Activated T-helper 1 cell treated with anti-CD3 and anti-CD28 coated beads, Interleukin-12 subunit alpha, Interleukin-12 subunit beta, Interleukin-2, Interleukin-4 antibody, amounts not matched to agents 30 ng/mL and 10 ng/mL and 1 ng/mL, durations not matched to agents 14 hours and 24 hours and 36 hours (primary cell): ENCODE results near the gene RAI1. TPM values are rescaled to one million over a fixed set of nuclear protein-coding genes. Genes with fewer than 3 reads are reported as not detected.
A peak's percentile ranks its signal among the peaks of the same experiment; 100 is the strongest.

Source experiments
- DNase-seq: peaks from one replicate; pipeline ENCODE4 v3.0.0; 2021; ENCODE audit warnings: low spot score
- H3K27ac Mint-ChIP-seq: one replicate; pipeline ENCODE4 v1.8.0; 2021; ENCODE audit warnings: mild to moderate bottlenecking, mixed read lengths
- H3K27me3 Mint-ChIP-seq: one replicate; pipeline ENCODE4 v1.8.0; 2022; ENCODE audit warnings: mild to moderate bottlenecking, moderate library complexity, mixed read lengths; ENCODE audit not compliant: insufficient read depth
- H3K36me3 Mint-ChIP-seq: one replicate; pipeline ENCODE4 v1.8.0; 2021; ENCODE audit warnings: low read depth, mixed read lengths
- H3K4me1 Mint-ChIP-seq: one replicate; pipeline ENCODE4 v1.8.0; 2021; ENCODE audit warnings: low read depth, mixed read lengths
- H3K4me3 Mint-ChIP-seq: one replicate; pipeline ENCODE4 v1.8.0; 2021; ENCODE audit warnings: mild to moderate bottlenecking, moderate library complexity, mixed read lengths
- H3K9me3 Mint-ChIP-seq: one replicate; pipeline ENCODE4 v1.8.0; 2021; ENCODE audit warnings: mixed read lengths
- intact Hi-C: fragments of 100-400 bp; cut with micrococcal nuclease; formaldehyde crosslinking; loops from one replicate; pipeline ENCODE4 v1.15.1; 2024
- total RNA-seq: library from RNA; stranded (reverse); gene quantifications from 2 replicates; pipeline ENCODE4 v1.2.3, GENCODE V29; 2022

Gene RAI1
- total RNA-seq, 1 donor from 2014 or later: 31.1 TPM

DNA sequence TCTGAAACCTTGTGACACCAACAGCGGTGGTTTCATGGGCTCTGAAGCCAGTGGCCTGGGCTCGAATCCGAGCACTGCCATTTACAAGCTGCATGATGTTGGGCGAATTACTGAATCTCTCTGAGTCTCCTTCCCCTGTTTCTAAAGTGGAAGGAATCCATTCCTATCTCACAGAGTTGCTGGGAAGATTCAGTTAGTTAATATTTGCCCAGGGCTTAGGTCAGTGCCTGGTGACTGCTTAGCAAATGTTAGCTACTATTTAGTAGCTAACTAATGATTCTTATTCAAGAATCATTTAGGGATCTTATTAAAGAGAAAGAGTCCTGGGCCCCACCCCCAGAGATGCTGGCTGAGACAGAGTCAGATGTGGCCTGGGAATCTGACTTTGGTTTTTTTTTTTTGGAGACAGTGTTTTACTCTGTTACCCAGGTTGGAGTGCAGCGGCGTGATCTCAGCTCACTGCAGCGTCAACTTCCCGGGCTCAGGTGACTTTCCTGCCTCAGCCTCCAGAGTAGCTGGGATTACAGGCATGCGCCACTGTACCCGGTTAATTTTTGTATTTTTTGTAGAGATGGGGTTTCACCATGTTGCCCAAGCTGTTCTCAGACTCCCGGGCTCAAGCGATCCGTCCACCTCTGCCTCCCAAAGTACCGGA lies 33.6 kb upstream of the RAI1 start:
- Mint-ChIP-seq H3K4me3 (no peak overlapping the region), H3K4me1 (no peaks in the 10 kb centered on the region), H3K27ac (no peak overlapping the region), H3K27me3 (peaks cover 2% of the 10 kb centered on the region), H3K9me3 (no peaks in the 10 kb centered on the region), H3K36me3 (no peaks in the 10 kb centered on the region)
- no peak for DNase-seq
- intact Hi-C loops: no loop called here

DNA sequence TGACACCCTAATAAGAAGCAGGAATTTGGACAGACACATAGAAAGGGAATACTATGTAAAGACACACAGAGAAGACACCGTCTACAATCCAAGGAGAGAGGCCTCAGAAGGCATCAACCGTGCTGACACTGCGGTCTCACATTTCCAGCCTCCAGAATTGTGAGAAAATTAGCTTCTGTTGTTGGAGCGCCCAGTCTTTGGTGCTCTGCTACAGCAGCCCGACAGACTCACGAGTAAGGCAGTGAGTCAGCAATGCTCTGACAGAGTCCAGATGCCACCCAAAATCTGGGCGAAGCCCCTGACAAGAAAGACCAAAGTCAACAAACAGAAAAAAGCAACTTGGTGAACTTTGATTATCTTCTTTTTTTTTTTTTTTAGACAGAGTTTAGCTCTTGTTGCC lies 32.5 kb upstream of the RAI1 start:
- H3K36me3 Mint-ChIP-seq: no peaks in the 10 kb centered on the region

DNA sequence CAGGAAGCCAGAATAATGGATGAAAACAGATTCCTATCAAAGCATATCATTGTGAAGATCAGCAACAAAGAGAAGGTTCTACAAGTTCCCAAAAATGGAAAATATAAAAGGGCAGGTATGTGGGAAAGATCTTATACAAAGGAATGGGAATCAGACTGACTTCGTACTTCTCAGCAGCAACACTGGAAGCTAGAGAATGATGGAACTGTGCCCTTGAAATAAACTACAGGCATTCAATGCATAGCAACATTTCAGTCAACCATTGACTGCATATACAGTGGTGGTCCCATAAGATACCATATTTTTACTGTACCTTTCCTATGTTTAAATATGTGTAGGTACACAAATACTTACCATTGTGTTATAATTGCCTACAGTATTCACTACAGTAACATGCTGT lies 30.3 kb upstream of the RAI1 start:
- Mint-ChIP-seq H3K4me1 (no peaks in the 10 kb centered on the region), H3K27me3 (peaks cover 5% of the 10 kb centered on the region), H3K36me3 (no peaks in the 10 kb centered on the region), H3K4me3 (no peak overlapping the region), H3K27ac (no peak overlapping the region), H3K9me3 (no peaks in the 10 kb centered on the region)
- intact Hi-C loops: no loop called here
- DNase-seq: no peak

More for the DNA sequence above, 32.5 kb upstream of the RAI1 start:
- DNase-seq: no peak
- H3K4me1 Mint-ChIP-seq: no peaks in the 10 kb centered on the region
- intact Hi-C loops: no loop called here
- no peak overlapping the region for H3K27ac Mint-ChIP-seq
- peaks cover 2% of the 10 kb centered on the region for H3K27me3 Mint-ChIP-seq
- no peaks in the 10 kb centered on the region for H3K9me3 Mint-ChIP-seq
- no peak overlapping the region for H3K4me3 Mint-ChIP-seq

GRCh38 chr17:17653343-17653742 lies 27.9 kb upstream of the RAI1 start:
- no peaks in the 10 kb centered on the region for H3K4me1 Mint-ChIP-seq
- H3K9me3 Mint-ChIP-seq: no peaks in the 10 kb centered on the region
- DNase-seq: no peak
- no peak overlapping the region for H3K27ac Mint-ChIP-seq
- intact Hi-C loops: no loop called here
- no peak overlapping the region for H3K4me3 Mint-ChIP-seq
- peaks cover 3% of the 10 kb centered on the region for H3K27me3 Mint-ChIP-seq
- H3K36me3 Mint-ChIP-seq: no peaks in the 10 kb centered on the region

- peaks cover 14% of the 10 kb centered on the region for H3K4me1 Mint-ChIP-seq
- no peak overlapping the region for H3K27ac Mint-ChIP-seq
- peaks cover 12% of the 10 kb centered on the region for H3K9me3 Mint-ChIP-seq
- H3K27me3 Mint-ChIP-seq: peaks cover 16% of the 10 kb centered on the region
- intact Hi-C loops: no loop called here
- H3K4me3 Mint-ChIP-seq: no peak overlapping the region
- no peaks in the 10 kb centered on the region for H3K36me3 Mint-ChIP-seq
- no peak for DNase-seq
Observed at GRCh38 chr17:17659340-17659739, 21.9 kb upstream of the RAI1 start.

DNA sequence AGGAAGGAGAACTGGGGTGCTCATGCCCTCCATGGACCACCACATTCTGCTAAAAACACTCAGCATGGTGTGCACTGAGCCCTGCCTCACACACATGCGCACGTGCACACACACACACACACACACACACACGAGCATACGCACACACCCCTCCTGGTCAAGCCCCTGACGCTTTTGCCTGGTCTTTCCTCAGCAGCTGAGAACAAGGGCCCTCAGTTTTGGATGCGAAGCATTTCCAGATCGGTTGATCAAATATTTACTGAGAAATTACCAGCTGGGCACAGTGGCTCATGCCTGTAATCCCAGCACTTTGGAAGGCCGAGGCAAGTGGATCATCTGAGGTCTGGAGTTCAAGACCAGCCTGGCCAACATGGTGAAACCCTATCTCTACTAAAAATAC lies 20.1 kb upstream of the RAI1 start:
- no peaks in the 10 kb centered on the region for H3K36me3 Mint-ChIP-seq
- H3K27ac Mint-ChIP-seq: no peak overlapping the region
- peaks cover 14% of the 10 kb centered on the region for H3K4me1 Mint-ChIP-seq
- no peak for DNase-seq
- intact Hi-C loops: no loop called here
- H3K27me3 Mint-ChIP-seq: peaks cover 13% of the 10 kb centered on the region
- peaks cover 12% of the 10 kb centered on the region for H3K9me3 Mint-ChIP-seq
- no peak overlapping the region for H3K4me3 Mint-ChIP-seq

DNA sequence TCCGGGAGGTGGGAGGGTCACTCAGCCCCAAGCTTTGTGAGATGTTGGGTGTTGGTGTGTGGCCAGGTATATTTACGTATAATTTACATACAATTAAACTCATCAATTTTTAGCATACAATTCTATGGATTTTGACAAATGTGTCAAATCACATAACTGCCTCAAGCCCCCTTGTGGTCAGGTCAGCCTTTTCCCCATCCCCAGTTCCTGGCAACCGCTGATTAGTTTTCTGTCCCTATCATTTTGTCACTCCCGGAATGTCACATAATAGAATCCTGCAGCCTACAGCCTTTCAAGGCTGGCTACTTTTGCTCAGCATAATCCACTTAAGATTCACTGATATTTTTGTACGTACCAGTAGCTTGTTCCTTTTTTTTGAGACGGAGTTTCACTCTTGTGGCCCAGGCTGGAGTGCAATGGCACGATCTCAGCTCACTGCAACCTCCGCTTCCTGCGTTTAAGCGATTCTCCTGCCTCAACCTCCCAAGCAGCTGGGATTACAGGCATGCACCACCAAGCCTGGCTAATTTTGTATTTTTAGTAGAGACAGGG lies 19.3 kb upstream of the RAI1 start:
- H3K4me1 Mint-ChIP-seq: peaks cover 14% of the 10 kb centered on the region
- peaks cover 13% of the 10 kb centered on the region for H3K27me3 Mint-ChIP-seq
- H3K27ac Mint-ChIP-seq: no peak overlapping the region
- intact Hi-C loops: no loop called here
- no peak overlapping the region for H3K4me3 Mint-ChIP-seq
- DNase-seq: no peak
- no peaks in the 10 kb centered on the region for H3K36me3 Mint-ChIP-seq
- H3K9me3 Mint-ChIP-seq: peaks cover 12% of the 10 kb centered on the region

GRCh38 chr17:17663160-17664063 lies 17.8 kb upstream of the RAI1 start:
- Mint-ChIP-seq H3K4me3 (peak overlapping the region; percentile 56), H3K36me3 (no peaks in the 10 kb centered on the region), H3K27me3 (peaks cover 18% of the 10 kb centered on the region), H3K9me3 (peaks cover 12% of the 10 kb centered on the region), H3K4me1 (peaks cover 14% of the 10 kb centered on the region), H3K27ac (peak overlapping the region; percentile 73)
- intact Hi-C loops: no loop called here
- DNase-seq: peak; percentile 58

GRCh38 chr17:17664064-17664452 lies 17.2 kb upstream of the RAI1 start:
- Mint-ChIP-seq H3K36me3 (no peaks in the 10 kb centered on the region), H3K27me3 (peaks cover 19% of the 10 kb centered on the region), H3K4me3 (no peak overlapping the region), H3K4me1 (peaks cover 14% of the 10 kb centered on the region), H3K27ac (no peak overlapping the region), H3K9me3 (peaks cover 7% of the 10 kb centered on the region)
- no peak for DNase-seq
- intact Hi-C loops: no loop called here

- no peak for DNase-seq
- H3K27ac Mint-ChIP-seq: no peak overlapping the region
- intact Hi-C loops: no loop called here
- no peaks in the 10 kb centered on the region for H3K36me3 Mint-ChIP-seq
- H3K4me1 Mint-ChIP-seq: peaks cover 14% of the 10 kb centered on the region
- H3K27me3 Mint-ChIP-seq: peaks cover 10% of the 10 kb centered on the region
- H3K9me3 Mint-ChIP-seq: no peaks in the 10 kb centered on the region
- no peak overlapping the region for H3K4me3 Mint-ChIP-seq
Observed at GRCh38 chr17:17665255-17665654, 16.0 kb upstream of the RAI1 start.

DNA sequence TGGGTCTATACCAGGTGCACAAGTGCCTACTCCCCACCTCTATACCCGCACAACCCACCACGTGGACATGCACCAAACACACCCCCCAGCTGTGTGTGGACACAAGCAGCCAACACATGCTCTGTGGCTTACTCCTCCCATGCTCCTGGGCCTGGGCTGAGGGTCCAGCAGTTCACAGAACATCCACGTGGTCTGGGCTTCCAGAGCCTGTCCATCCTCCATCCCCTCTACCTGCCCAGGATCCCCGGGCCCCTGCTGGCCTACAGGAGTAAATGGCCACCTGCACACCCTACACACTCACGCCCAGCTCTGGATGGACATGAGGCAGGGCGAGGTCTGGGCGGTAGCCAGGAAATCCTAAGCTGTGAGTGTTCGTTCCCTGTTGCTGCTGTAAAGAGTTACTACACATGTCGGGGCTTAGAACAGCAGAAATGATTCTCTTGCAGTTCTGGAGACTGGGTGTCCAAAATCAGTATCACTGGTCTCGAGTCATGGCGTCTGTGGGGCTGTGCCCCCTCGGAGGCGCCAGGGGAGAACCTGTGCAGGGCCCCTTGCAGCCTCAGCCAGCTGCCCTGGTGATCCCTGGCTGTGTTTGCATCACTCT lies 15.0 kb upstream of the RAI1 start:
- Mint-ChIP-seq H3K27me3 (peaks cover 15% of the 10 kb centered on the region), H3K36me3 (no peaks in the 10 kb centered on the region), H3K4me3 (no peak overlapping the region), H3K27ac (no peak overlapping the region), H3K4me1 (peaks cover 14% of the 10 kb centered on the region), H3K9me3 (no peaks in the 10 kb centered on the region)
- intact Hi-C loops: no loop called here
- DNase-seq: no peak

DNA sequence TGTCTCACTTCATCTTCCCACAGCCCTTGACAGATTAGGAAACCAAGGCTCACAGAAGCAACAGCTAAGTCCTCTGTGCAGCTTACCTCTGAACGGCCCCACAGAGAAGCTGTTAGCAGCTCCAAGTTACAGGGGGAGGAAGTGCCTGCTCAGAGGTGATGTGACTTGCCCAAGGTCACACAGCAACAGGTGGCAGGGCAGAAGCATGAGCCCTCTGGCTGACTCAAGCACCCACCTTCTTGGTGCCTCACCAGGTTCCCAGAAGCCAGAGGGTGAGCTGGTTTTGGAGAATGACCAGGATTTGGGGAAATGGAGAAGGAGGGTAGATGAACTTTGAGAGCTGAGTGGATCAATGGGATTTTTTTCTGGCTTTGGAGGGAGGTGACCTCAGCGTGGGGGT lies 14.0 kb upstream of the RAI1 start:
- no peaks in the 10 kb centered on the region for H3K9me3 Mint-ChIP-seq
- intact Hi-C loops: no loop called here
- no peak overlapping the region for H3K27ac Mint-ChIP-seq
- H3K4me1 Mint-ChIP-seq: peaks cover 14% of the 10 kb centered on the region
- peaks cover 12% of the 10 kb centered on the region for H3K27me3 Mint-ChIP-seq
- H3K36me3 Mint-ChIP-seq: no peaks in the 10 kb centered on the region
- DNase-seq: no peak
- no peak overlapping the region for H3K4me3 Mint-ChIP-seq

GRCh38 chr17:17667947-17668346 lies 13.3 kb upstream of the RAI1 start:
- H3K4me1 Mint-ChIP-seq: peaks cover 17% of the 10 kb centered on the region
- H3K4me3 Mint-ChIP-seq: no peak overlapping the region
- H3K27ac Mint-ChIP-seq: no peak overlapping the region
- H3K36me3 Mint-ChIP-seq: no peaks in the 10 kb centered on the region
- intact Hi-C loops: no loop called here
- H3K27me3 Mint-ChIP-seq: peaks cover 12% of the 10 kb centered on the region
- DNase-seq: no peak
- no peaks in the 10 kb centered on the region for H3K9me3 Mint-ChIP-seq
